ENCODE measurements around the gene IL20.

IL20 gene

GRCh38 chr1:206912445-206913095 is 47.1 kb downstream of the IL20 start:
- TF ChIP-seq CTCF (IDR thresholded peaks at IDR 0.05; ENCODE audit: control insufficient read depth, insufficient read depth, low read depth, low read length, missing control alignments) = peak; percentile 81
- no peak for DNase-seq (ENCODE audit: low read depth)
- H3K4me3 ChIP-seq (ENCODE audit: control insufficient read depth, low read depth, low read length) = no peak overlapping the region

GRCh38 chr1:206913766-206914537 is 48.5 kb downstream of the IL20 start:
- no peak overlapping the region for H3K4me3 ChIP-seq (ENCODE audit: control insufficient read depth, low read depth, low read length)
- no peak for TF ChIP-seq CTCF (IDR thresholded peaks at IDR 0.05; ENCODE audit: control insufficient read depth, insufficient read depth, low read depth, low read length, missing control alignments)
- DNase-seq (ENCODE audit: low read depth) = no peak

GRCh38 chr1:206915030-206915735 is 49.8 kb downstream of the IL20 start:
- TF ChIP-seq CTCF (IDR thresholded peaks at IDR 0.05; ENCODE audit: control insufficient read depth, insufficient read depth, low read depth, low read length, missing control alignments) = no peak

GRCh38 chr1:206916000-206916709 is 50.7 kb downstream of the IL20 start:
- no peak for TF ChIP-seq CTCF (IDR thresholded peaks at IDR 0.05; ENCODE audit: control insufficient read depth, insufficient read depth, low read depth, low read length, missing control alignments)
- no peak for DNase-seq (ENCODE audit: low read depth)
- no peak overlapping the region for H3K4me3 ChIP-seq (ENCODE audit: control insufficient read depth, low read depth, low read length)

More at GRCh38 chr1:206915030-206915735, 49.8 kb downstream of the IL20 start:
- DNase-seq (ENCODE audit: low read depth) = no peak
- H3K4me3 ChIP-seq (ENCODE audit: control insufficient read depth, low read depth, low read length) = no peak overlapping the region

- no peak overlapping the region for H3K4me3 ChIP-seq (ENCODE audit: control insufficient read depth, low read depth, low read length)
- DNase-seq (ENCODE audit: low read depth) = no peak
- TF ChIP-seq CTCF (IDR thresholded peaks at IDR 0.05; ENCODE audit: control insufficient read depth, insufficient read depth, low read depth, low read length, missing control alignments) = no peak
Observed at GRCh38 chr1:206918076-206918475, 52.7 kb downstream of the IL20 start.

All from AG09309 (cell line).